Subcutaneous adipose tissue (tissue), 4 donors: ENCODE data around the gene TANGO6. TPM values are rescaled to one million over a fixed set of nuclear protein-coding genes. Genes with fewer than 3 reads are reported as not detected.

Experiments used
- CTCF ChIP-seq: fragments of 450-650 bp; IDR thresholded peaks from one replicate; pipeline ENCODE4 v1.5.1; 2016; ENCODE audit warnings: low read depth, mild to moderate bottlenecking, control low read depth, antibody characterized with exemption, moderate library complexity
- total RNA-seq, 4 donors: library from RNA; depleted of rRNA; stranded (reverse); fragments of >200 nt; gene quantifications; one replicate each; pipeline ENCODE4 v1.1.0, GENCODE V29; 2016

TANGO6 gene
- total RNA-seq, 4 donors from 2014 or later, result 14.3 to 19.4 (median 15.9) TPM

- TF ChIP-seq CTCF, result no peak
Measured at GRCh38 chr16:68844211-68844564, 857 bp downstream of the TANGO6 start.

- TF ChIP-seq CTCF, result no peak
Measured at GRCh38 chr16:68848786-68849185, 5.5 kb downstream of the TANGO6 start.

- no peak for TF ChIP-seq CTCF
Measured at GRCh38 chr16:68850481-68850880, 7.2 kb downstream of the TANGO6 start.

DNA sequence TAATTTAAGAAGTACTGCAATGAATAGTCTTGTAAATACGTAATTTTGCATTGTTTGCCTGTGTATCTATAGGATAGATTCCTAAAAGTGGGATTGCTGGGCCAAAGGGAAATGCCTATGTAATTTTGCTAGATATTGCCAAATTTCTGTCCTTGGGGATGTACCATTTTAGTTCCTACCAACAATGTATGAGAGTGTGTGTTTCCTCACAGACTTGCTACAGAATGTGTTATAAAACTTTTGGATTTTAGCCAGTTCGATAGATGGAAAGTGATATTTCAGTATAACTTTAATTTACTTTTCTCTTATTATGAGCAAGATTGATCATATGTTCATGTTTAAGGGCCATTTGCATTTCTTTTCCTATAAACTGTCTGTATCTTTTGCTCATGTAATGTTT, 8.3 kb downstream of the TANGO6 start:
- TF ChIP-seq CTCF, result no peak

GRCh38 chr16:68857479-68857878, 14.1 kb downstream of the TANGO6 start:
- TF ChIP-seq CTCF, result no peak

GRCh38 chr16:68859828-68860227, 16.5 kb downstream of the TANGO6 start:
- TF ChIP-seq CTCF, result no peak

DNA sequence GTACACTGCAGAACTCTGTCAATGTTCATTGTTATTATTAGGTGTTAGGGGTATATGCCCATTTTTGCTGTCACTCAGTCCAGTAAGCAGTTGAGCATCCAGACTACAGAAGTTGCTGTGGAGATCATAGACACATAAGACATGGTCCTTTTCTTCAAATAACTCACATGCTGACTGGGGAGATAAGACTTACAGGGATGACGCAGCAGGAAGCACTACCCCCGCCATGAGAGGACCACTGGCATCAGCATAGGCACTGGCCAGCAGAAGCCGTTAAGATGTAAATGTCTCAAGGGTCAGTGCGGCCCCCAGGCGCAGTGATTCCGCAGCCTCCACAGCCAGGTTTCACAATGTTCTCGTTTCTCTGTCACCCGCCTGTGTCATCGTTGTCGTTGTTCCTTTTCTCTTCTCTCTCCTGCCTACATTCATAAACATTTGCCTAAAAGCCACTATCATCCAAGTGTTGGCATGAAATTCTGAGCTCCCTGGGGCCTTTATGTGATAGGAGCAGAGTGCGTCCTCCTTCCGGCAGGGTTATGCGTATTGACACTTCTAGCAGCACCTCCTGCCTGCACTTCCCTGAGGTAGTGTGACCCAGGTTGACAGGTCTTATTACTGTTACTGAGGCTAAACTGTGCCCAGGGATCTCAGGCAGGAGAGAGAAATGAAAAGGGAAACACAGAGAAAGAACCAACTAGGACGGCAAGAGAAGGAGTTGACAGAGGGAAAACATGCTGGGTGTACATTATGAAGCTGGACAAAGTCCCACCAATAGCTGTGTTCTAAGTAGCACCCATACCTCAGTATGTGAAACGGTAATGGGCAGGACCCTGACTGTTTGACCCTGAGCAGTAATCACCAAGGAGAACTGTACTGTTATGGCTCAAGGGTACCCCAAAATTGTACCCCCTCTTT, 17.9 kb downstream of the TANGO6 start:
- no peak for TF ChIP-seq CTCF
